T-cell (primary cell): ENCODE results near the gene CDR2. TPM values are rescaled to one million over a fixed set of nuclear protein-coding genes. Genes with fewer than 3 reads are reported as not detected.

Experiments used
- ATAC-seq, 4 experiments: fragments of 200-7000 bp in 3 of 4; fragments of 150-1000 bp in 1 of 4; cut with Tn5 transposase; replicated peaks in 1 of 4; 1 replicate in 3 of 4; 2 replicates in 1 of 4; pipeline ENCODE4 v1.10.0; 2021; ENCODE audit warnings: moderate library complexity in 3 of 4, mild to moderate bottlenecking in 2 of 4, moderate number of reproducible peaks in 1 of 4
- CTCF ChIA-PET, 2 donors: fragments of 300-600 bp; sonication (Branson Sonifier 250); formaldehyde crosslinking; loops; one replicate each; lab custom pipeline; 2022; ENCODE audit warnings: antibody characterized with exemption in 2 of 2; lab: Charles Lee
- POLR2A ChIA-PET, 2 donors: fragments of 300-600 bp; sonication (Branson Sonifier 250); formaldehyde crosslinking; loops; one replicate each; lab custom pipeline; 2022; ENCODE audit warnings: antibody characterized with exemption in 2 of 2; lab: Charles Lee
- DNase-seq, 35 experiments: peaks; one replicate each; pipeline versions ENCODE4 v3.0.0 to v3.0.0-alpha.2; 2013 to 2023
- H3K27ac ChIP-seq: one replicate; pipeline ENCODE4 v1.5.1; 2013; ENCODE audit warnings: low read length
- H3K27me3 ChIP-seq, 2 experiments: replicated peaks in 1 of 2; 1 replicate in 1 of 2; 2 replicates in 1 of 2; pipeline versions ENCODE4 v1.6.1 to v1.7.0; 2013; ENCODE audit warnings: low read length in 1 of 2, mixed read lengths in 1 of 2; ENCODE audit not compliant: control insufficient read depth in 2 of 2, insufficient read depth in 2 of 2; ENCODE audit errors: extremely low read depth in 1 of 2
- H3K36me3 ChIP-seq, 2 donors: 1 replicate in 1 of 2; 2 replicates in 1 of 2; pipeline versions ENCODE4 v1.6.1 to v1.7.0; 2013; ENCODE audit warnings: low read length in 1 of 2; ENCODE audit not compliant: control insufficient read depth in 2 of 2, insufficient read depth in 1 of 2; ENCODE audit errors: extremely low read depth in 1 of 2
- H3K4me1 ChIP-seq, 2 experiments: 1 replicate in 1 of 2; 2 replicates in 1 of 2; pipeline versions ENCODE4 v1.6.1 to v1.7.0; 2013; ENCODE audit warnings: low read length in 2 of 2, mixed read lengths in 1 of 2; ENCODE audit not compliant: insufficient read depth in 2 of 2, control insufficient read depth in 1 of 2; ENCODE audit errors: extremely low read depth in 1 of 2
- H3K4me3 ChIP-seq, 2 donors: 1 replicate in 1 of 2; 2 replicates in 1 of 2; pipeline versions ENCODE4 v1.5.1 to v1.7.0; 2013; ENCODE audit warnings: mild to moderate bottlenecking in 2 of 2, low read length in 1 of 2, moderate library complexity in 1 of 2; ENCODE audit not compliant: control insufficient read depth in 1 of 2; ENCODE audit errors: extremely low read depth in 1 of 2
- H3K9me3 ChIP-seq: 2 replicates; pipeline ENCODE4 v1.7.0; 2013
- H3K27ac Mint-ChIP-seq, 2 donors: one replicate each; pipeline ENCODE4 v1.8.0; 2020 to 2021; ENCODE audit warnings: mild to moderate bottlenecking in 2 of 2, mixed read lengths in 2 of 2
- H3K27me3 Mint-ChIP-seq, 2 donors: one replicate each; pipeline ENCODE4 v1.8.0; 2021 to 2022; ENCODE audit warnings: mixed read lengths in 2 of 2
- H3K36me3 Mint-ChIP-seq: one replicate; pipeline ENCODE4 v1.8.0; 2021; ENCODE audit warnings: mixed read lengths
- H3K4me1 Mint-ChIP-seq, 3 donors: one replicate each; pipeline ENCODE4 v1.8.0; 2020 to 2022; ENCODE audit warnings: mixed read lengths in 3 of 3, mild to moderate bottlenecking in 1 of 3
- H3K4me3 Mint-ChIP-seq, 3 donors: one replicate each; pipeline ENCODE4 v1.8.0; 2020 to 2022; ENCODE audit warnings: mild to moderate bottlenecking in 3 of 3, mixed read lengths in 3 of 3, moderate library complexity in 3 of 3
- H3K9me3 Mint-ChIP-seq, 3 donors: one replicate each; pipeline ENCODE4 v1.8.0; 2020 to 2022; ENCODE audit warnings: mixed read lengths in 3 of 3
- WGBS: methylation state at CpG from one replicate; pipeline ENCODE4 v1.1.5; 2013; ENCODE audit warnings: missing lambda C conversion rate; ENCODE audit not compliant: insufficient coverage; 5-methylcytosine and 5-hydroxymethylcytosine counted together
- total RNA-seq, 35 experiments: library from RNA in 6 of 35; stranded (reverse) in 6 of 35; fragments of 120-200 nt in 1 of 35; gene quantifications; one replicate each; pipeline versions ENCODE4 v1.2.1 to v1.2.4 and lab custom pipeline; 2013 to 2026

The CDR2 gene
- total RNA-seq, 5 donors from 2014 or later (not counting 1 experiment from before 2014, with no cell fraction given): 58.7 to 97.5 (median 72.6) TPM

- ATAC-seq: no peak
- H3K27ac Mint-ChIP-seq: peak overlapping the region in 1 of 2 donors; percentile 40
- Histone ChIP-seq H3K4me1 (peaks cover 29 to 35% of the 10 kb centered on the region in 2 experiments), H3K27me3 (no peaks in the 10 kb centered on the region), H3K27ac (no peak overlapping the region), H3K4me3 (no peak overlapping the region), H3K9me3 (no peaks in the 10 kb centered on the region), H3K36me3 (peaks cover 4 to 30% of the 10 kb centered on the region in 2 donors)
- WGBS: 92% methylated on average over 2 of the region's 3 CpGs
- H3K4me3 Mint-ChIP-seq: peak overlapping the region in 2 of 3 donors; percentile 28 to 40
- H3K4me1 Mint-ChIP-seq: peaks cover 71 to 91% (median 90%) of the 10 kb centered on the region in 3 donors
- POLR2A ChIA-PET: no interaction called here
- CTCF ChIA-PET: interaction anchor here in 1 of 2 donors (0.6 kb wide), 1 partner anchor 807 kb away, joined by 3 read pairs; no protein-coding TSS in a partner anchor
- peaks cover 46% of the 10 kb centered on the region for H3K36me3 Mint-ChIP-seq
- H3K27me3 Mint-ChIP-seq: no peaks in the 10 kb centered on the region
- no peak for DNase-seq
- H3K9me3 Mint-ChIP-seq: no peaks in the 10 kb centered on the region
Measured at GRCh38 chr16:22366889-22367288, 7.5 kb downstream of the CDR2 start.

- H3K4me3 ChIP-seq: no peak overlapping the region
- no peaks in the 10 kb centered on the region for H3K9me3 ChIP-seq
- H3K27ac ChIP-seq: no peak overlapping the region
- DNase-seq (no peak), ATAC-seq (no peak)
- peaks cover 4 to 31% of the 10 kb centered on the region in 2 donors for H3K36me3 ChIP-seq
- 100% methylated on average over 2 of the region's 2 CpGs for WGBS
- peaks cover 27 to 33% of the 10 kb centered on the region in 2 experiments for H3K4me1 ChIP-seq
- no peaks in the 10 kb centered on the region for H3K27me3 ChIP-seq
- H3K36me3 Mint-ChIP-seq: peaks cover 45% of the 10 kb centered on the region
- ChIA-PET POLR2A (no interaction called here), CTCF (interaction anchor here in 1 of 2 donors (0.6 kb wide), 1 partner anchor 806 kb away, joined by 3 read pairs; no protein-coding TSS in a partner anchor)
- H3K4me3 Mint-ChIP-seq: peak overlapping the region in 2 of 3 donors; percentile 39 to 40
- H3K27ac Mint-ChIP-seq: peak overlapping the region; percentile 70 to 75
- H3K9me3 Mint-ChIP-seq: no peaks in the 10 kb centered on the region
- H3K4me1 Mint-ChIP-seq: peaks cover 68 to 88% (median 87%) of the 10 kb centered on the region in 3 donors
- no peaks in the 10 kb centered on the region for H3K27me3 Mint-ChIP-seq
Measured at GRCh38 chr16:22366371-22366770, 8.0 kb downstream of the CDR2 start.

- Mint-ChIP-seq H3K9me3 (no peaks in the 10 kb centered on the region), H3K27ac (peak overlapping the region; percentile 66 to 72), H3K4me1 (peaks cover 63 to 86% (median 86%) of the 10 kb centered on the region in 3 donors), H3K27me3 (no peaks in the 10 kb centered on the region), H3K4me3 (no peak overlapping the region), H3K36me3 (peaks cover 57% of the 10 kb centered on the region)
- H3K27ac ChIP-seq: no peak overlapping the region
- ChIA-PET CTCF (no interaction called here), POLR2A (interaction anchor here in 1 of 2 donors (0.7 kb wide), 1 partner anchor 106 kb away, joined by 3 read pairs; no protein-coding TSS in a partner anchor)
- H3K4me3 ChIP-seq: no peak overlapping the region
- no peak for DNase-seq
- H3K4me1 ChIP-seq: peaks cover 24 to 30% of the 10 kb centered on the region in 2 experiments
- peaks cover 4 to 34% of the 10 kb centered on the region in 2 donors for H3K36me3 ChIP-seq
- no peaks in the 10 kb centered on the region for H3K9me3 ChIP-seq
- H3K27me3 ChIP-seq: no peaks in the 10 kb centered on the region
- WGBS: 100% methylated on average over 1 of the region's 2 CpGs
- no peak for ATAC-seq
Measured at GRCh38 chr16:22364241-22364640, 10.2 kb downstream of the CDR2 start.

GRCh38 chr16:22360963-22361659 lies 13.3 kb downstream of the CDR2 start:
- ChIA-PET CTCF (interaction anchor here in 1 of 2 donors (1.0 kb wide), 1 partner anchor 27 kb away, joined by 5 read pairs; no protein-coding TSS in a partner anchor), POLR2A (interaction anchor here (0.6 to 1.0 kb wide), 3 partner anchors 11 to 251 kb away, joined by 3 to 10 read pairs (median 4); no protein-coding TSS in a partner anchor)
- peaks cover 50% of the 10 kb centered on the region for H3K36me3 Mint-ChIP-seq
- peaks cover 4 to 34% of the 10 kb centered on the region in 2 donors for H3K36me3 ChIP-seq
- H3K27me3 ChIP-seq: no peaks in the 10 kb centered on the region
- no peaks in the 10 kb centered on the region for H3K9me3 Mint-ChIP-seq
- no peaks in the 10 kb centered on the region for H3K27me3 Mint-ChIP-seq
- peaks cover 63 to 84% (median 84%) of the 10 kb centered on the region in 3 donors for H3K4me1 Mint-ChIP-seq
- ATAC-seq (no peak), DNase-seq (no peak)
- peaks cover 32 to 44% of the 10 kb centered on the region in 2 experiments for H3K4me1 ChIP-seq
- H3K27ac ChIP-seq: peak overlapping the region; percentile 45
- no peaks in the 10 kb centered on the region for H3K9me3 ChIP-seq
- WGBS: 98% methylated on average over 4 of the region's 8 CpGs
- H3K27ac Mint-ChIP-seq: peak overlapping the region; percentile 79 to 89
- H3K4me3 ChIP-seq: no peak overlapping the region
- H3K4me3 Mint-ChIP-seq: no peak overlapping the region

- no peaks in the 10 kb centered on the region for H3K9me3 Mint-ChIP-seq
- H3K4me1 Mint-ChIP-seq: peaks cover 63 to 84% (median 83%) of the 10 kb centered on the region in 3 donors
- no peaks in the 10 kb centered on the region for H3K27me3 ChIP-seq
- DNase-seq (no peak), ATAC-seq (no peak)
- ChIA-PET POLR2A (no interaction called here), CTCF (no interaction called here)
- H3K4me3 ChIP-seq: no peak overlapping the region
- H3K9me3 ChIP-seq: no peaks in the 10 kb centered on the region
- peak overlapping the region in 1 of 3 donors; percentile 31 for H3K4me3 Mint-ChIP-seq
- H3K27ac Mint-ChIP-seq: peak overlapping the region; percentile 98 to 99
- H3K27ac ChIP-seq: peak overlapping the region; percentile 91
- H3K36me3 ChIP-seq: peaks cover 4 to 31% of the 10 kb centered on the region in 2 donors
- peaks cover 40 to 50% of the 10 kb centered on the region in 2 experiments for H3K4me1 ChIP-seq
- no peaks in the 10 kb centered on the region for H3K27me3 Mint-ChIP-seq
- peaks cover 48% of the 10 kb centered on the region for H3K36me3 Mint-ChIP-seq
Measured at GRCh38 chr16:22359679-22360078, 14.7 kb downstream of the CDR2 start.

GRCh38 chr16:22358000-22358399 lies 16.4 kb downstream of the CDR2 start:
- POLR2A ChIA-PET: interaction anchor here (0.6 to 1.6 kb wide), 7 partner anchors 12 to 1204 kb away, joined by 4 to 9 read pairs (median 5); no protein-coding TSS in a partner anchor
- no peaks in the 10 kb centered on the region for H3K27me3 ChIP-seq
- H3K4me3 ChIP-seq: no peak overlapping the region
- WGBS: no CpG with 5 or more reads among the region's 1 CpG
- peaks cover 54 to 64% of the 10 kb centered on the region in 2 experiments for H3K4me1 ChIP-seq
- peak overlapping the region; percentile 98 to 99 for H3K27ac Mint-ChIP-seq
- CTCF ChIA-PET: interaction anchor here in 1 of 2 donors (0.5 to 1.7 kb wide), 5 partner anchors 9 to 355 kb away, joined by 3 to 9 read pairs (median 4); no protein-coding TSS in a partner anchor
- peaks cover 34% of the 10 kb centered on the region for H3K36me3 Mint-ChIP-seq
- peak overlapping the region; percentile 91 for H3K27ac ChIP-seq
- no peaks in the 10 kb centered on the region for H3K9me3 ChIP-seq
- ATAC-seq (peak; percentile 87 to 89 (median 88)), DNase-seq (peak in 22 of 35 experiments; percentile 4 to 71 (median 40))
- peak overlapping the region; percentile 58 to 69 (median 68) for H3K4me3 Mint-ChIP-seq
- no peaks in the 10 kb centered on the region for H3K27me3 Mint-ChIP-seq
- peaks cover 71 to 84% (median 84%) of the 10 kb centered on the region in 3 donors for H3K4me1 Mint-ChIP-seq
- H3K36me3 ChIP-seq: peaks cover 0 to 18% of the 10 kb centered on the region in 2 donors
- H3K9me3 Mint-ChIP-seq: no peaks in the 10 kb centered on the region
